Inflammatory macrophage (primary cell): ENCODE data around the gene MYPOP.
A peak's percentile ranks its signal among the peaks of the same experiment; 100 is the strongest.

ENCODE experiments used
- DNase-seq, 2 donors: peaks; one replicate each; pipeline ENCODE4 v3.0.0-alpha.2; 2020 to 2022
- total RNA-seq, 18 experiments: gene quantifications; one replicate each; lab custom pipeline; 2026; ENCODE audit warnings: mixed read lengths in 6 of 18, inconsistent platforms in 2 of 18; lab: John Stamatoyannopoulos, UW

Gene MYPOP, protein sequence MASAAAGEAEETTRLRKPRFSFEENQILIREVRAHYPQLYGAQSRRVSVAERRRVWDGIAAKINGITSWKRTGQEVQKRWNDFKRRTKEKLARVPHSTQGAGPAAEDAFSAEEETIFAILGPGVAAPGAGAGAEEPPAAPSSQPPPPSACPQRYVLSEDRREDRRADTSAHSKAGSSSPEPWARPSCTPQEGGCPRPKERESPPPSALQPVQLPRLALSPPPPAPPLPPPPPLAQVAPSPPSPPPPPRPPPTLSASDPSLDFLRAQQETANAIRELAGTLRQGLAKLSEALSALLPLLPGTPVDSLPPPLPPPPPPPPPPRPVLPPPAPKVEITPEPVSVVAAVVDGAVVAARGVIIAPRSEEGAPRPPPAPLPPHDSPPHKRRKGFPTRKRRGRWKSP
- 0.92 to 3.3 (median 1.5) reads per million in 18 experiments for total RNA-seq

DNA sequence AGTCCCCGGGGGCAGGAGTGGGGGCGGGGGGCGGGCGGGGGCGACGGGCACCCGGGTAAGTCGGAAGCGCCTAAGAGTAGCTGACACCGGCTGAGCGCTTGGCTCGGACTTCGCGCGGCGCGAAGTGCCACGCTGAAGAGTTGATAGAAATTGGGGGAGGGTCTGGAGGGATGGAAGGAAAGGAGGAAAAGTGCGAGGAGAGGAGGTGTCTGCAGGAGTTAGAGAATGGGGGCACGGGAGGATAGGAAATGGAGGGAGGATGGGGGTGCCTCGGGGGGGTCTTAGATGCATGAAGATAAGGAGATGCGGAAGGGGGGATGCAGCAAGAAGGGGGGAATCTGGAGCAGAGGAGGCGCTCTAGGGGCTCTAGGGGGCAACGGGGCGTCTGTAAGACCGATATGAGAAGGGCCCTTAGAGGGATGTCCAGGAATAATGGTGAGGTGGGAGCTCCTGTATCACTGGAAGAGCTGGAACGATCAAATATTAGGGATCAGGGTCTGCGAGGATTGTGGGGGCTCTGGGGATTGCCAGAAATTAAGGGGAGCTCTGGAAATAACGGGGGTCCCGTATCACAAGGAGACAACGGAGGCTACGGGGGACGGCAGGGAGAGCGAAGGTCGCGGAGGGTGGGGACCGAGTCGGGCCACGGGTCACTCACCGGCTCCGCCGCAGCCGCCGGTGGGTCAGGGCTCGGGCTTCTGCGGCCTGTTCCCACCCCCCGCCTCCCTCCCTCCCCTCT is at the start of gene MYPOP:
Gene MYPOP (minus strand): TSS at position 702 of the 739 bp plus-strand sequence. CDS start 840 bp downstream, outside the sequence.
- no peak for DNase-seq

DNA sequence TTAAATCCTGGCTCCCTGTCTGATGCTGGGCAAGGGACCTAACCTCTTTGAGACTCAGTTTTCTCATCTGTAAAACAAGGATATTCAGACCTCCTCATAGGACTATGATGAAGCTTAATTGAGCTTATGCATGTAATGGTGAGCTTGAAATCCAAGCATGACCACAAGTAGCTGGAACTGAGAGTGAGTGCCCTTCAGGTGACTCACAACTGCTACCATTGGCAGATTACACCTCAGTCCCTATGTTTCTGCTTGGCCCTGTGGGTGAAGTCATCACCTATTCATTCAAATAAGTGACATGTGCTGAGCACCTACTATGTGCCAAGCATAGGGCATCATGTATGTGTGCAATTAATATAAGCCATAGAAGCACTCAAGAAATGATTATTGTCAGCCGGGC is 45.5 kb upstream of the MYPOP start:
- DNase-seq, result no peak

DNA sequence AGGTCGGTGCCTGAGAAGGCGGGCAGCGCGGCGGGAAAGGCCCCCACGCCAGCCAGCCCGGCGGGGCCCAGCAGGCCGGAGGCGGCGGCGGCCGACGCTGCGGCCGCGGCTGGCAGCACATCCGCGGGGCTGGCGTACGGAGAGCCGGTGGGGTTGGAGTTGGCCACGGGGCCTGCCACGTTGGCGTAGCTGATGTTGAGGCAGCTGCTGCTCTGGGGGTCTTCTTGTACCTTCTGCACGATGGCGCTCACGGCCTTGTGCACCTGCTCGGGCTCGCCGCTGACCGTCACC is 38.0 kb upstream of the MYPOP start:
- DNase-seq, result no peak

DNA sequence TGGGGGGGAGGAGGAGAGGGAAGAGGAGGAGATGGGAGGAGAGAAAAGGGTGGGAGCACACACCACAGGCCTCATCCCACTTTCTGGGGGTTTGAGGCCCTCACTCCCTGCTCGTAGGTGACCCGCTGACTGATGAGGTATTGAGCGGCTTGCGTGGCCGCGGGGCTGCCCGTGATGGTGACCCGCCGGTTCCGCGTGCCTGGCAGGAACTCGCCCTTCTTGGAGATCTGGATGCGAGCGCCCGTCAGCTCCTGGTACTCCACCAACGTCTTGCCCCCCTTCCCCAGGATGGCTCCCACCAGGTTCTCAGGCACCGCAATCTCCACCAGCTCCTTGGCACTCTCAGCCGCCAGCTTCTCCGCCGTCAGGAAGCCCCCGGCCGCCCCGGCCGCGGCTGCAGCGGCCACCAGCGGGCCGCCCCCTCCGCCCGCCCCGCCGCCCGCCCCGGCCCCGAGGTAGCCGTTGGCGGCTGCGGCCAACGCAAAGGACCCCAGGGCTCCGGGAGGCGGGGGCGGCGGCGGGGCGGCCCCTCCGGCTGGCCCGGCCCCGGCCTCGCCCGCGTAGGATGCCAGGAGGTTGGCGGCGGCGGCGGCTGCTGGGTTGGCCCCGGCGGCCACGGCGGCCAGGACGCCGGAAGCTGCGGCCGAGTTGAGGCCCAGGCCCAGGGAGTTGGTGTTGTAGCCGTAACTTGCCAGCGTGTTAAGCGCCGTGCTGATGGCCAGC is 37.5 kb upstream of the MYPOP start:
- DNase-seq, result no peak

DNA sequence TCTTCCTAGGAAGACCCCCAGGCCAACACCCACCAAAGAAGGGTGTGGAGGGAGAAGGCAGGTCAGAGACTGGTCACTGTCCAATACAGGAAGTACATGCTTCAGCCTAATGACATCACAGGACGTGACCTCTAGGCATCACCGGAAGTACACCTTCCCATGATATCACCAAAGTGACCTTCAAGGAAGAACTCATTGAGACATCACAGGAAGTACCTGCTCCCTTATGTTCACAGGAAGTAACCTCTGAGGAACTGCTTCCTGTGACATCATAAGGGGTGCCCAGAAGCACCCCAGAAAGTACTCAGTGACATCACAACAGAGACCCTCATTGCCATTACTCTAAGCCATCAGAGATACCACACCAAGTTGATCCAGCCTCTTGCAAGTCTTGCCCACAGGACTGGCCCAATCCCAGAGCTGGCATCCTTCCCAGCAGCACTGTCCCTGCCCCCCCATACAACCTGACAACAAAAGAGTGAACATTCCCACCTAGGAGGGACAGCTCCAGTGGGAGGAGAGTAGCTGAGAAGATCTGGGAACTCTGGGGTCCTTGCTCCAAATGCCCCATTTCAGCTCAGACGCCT is 36.4 kb upstream of the MYPOP start:
- DNase-seq, result no peak

DNA sequence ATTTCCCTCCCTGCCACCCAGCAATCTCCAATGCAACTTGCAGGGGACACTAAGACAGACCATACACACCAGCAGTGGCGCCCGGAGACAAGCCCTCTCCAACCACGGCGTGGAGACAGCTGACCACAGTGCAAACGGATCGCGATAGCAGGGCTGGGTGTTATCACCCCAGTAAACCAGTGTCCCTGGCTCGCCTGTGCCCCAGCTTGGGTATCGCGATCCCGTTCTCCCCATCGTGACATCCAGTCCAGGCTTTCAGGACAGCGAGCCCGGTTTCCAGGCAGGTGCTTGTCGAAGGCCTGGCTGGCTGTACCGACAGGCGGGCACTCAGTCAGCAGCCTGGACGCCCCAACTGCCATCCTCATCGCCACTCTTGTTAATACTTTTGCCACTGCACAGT is 32.9 kb upstream of the MYPOP start:
- no peak for DNase-seq

DNA sequence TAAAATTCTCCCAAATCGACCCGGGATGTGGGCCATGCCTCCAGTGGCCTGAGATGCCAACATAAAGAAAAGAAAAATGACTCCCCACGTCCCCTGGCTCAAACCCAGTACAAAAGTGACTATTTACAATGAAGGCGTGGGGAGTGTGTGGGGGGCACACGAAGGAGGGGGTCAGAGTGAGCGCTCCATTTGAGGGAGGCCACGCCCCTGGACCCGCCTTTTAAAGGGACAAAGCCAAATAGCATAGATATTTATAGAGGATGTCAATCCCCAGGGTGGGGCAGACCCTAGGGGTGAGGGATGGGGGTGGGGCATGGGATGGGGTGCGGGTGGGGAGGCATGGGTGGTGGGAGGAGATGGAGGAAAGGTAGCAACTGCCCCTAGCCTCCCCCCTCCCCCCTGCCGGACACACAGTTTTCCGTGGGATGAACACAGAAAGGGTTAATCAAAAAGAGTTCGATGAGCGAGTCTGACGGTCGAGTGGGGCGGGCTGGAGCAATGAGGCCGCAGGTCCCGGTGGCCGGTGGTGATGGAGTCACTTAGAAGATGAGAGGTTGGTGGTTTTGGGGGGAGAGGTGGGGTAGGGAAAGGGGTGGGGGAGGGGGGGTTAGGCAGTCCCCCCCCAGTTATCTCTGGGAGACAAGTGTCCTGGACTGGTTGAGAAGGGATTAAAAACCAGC is 32.3 kb upstream of the MYPOP start:
- DNase-seq, result no peak

DNA sequence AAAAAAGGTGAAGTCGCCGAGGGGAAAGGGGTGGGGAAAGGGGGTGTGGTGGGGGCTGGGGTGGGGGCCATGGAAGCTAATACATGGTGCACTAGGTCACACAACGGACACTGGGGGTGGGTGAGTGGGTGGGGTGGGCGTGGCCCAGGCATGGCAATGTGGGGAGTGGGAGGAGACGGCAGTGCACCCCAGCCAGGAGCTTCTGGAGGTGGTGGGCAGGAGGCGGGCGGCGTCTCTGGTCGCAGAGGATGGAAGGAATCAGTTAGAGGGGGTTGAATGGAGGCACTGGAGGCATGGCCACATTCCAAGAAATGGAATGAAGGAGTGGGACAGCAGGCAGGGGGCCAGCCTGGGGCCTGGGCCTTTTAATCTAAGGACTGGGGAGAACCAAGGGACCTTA is 31.3 kb upstream of the MYPOP start:
- no peak for DNase-seq

DNA sequence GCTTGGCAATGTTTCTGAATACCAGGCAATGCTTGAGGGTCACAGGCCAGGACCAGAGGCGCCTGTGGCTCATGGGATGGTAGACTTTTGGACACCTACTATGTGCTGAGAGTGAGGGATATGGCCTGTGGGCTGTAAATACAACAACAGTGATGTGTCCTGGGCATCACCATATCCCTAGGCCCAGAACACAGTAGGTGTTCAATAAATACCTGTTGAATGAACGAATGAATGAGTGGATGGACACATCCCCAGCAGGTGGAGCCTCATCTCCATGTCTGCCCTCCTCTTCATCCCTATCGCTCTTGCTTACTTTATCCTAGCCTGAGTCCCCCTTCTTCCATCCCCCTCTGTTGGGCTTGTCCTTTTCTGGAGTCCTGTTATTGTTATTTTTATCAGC is 28.6 kb upstream of the MYPOP start:
- no peak for DNase-seq

DNA sequence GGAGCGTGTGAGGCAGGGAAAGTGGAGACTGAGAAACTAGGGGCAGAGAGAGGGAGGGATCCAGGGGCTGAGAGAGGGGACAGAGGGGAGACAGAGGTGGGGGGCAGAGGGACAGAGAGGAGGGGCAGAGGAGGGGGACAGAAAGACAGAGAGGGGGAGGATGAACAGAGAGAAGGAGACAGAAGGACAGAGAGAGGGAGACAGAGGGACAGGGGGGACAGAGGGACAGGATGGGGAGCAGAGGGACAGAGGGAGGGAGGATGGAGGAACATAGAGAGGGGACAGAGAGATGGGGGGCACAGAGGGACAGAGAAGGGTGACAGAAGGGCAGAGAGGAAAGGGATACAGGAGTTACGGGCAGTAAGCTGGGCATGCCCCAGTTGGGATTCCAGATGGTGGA is 26.8 kb upstream of the MYPOP start:
- no peak for DNase-seq

DNA sequence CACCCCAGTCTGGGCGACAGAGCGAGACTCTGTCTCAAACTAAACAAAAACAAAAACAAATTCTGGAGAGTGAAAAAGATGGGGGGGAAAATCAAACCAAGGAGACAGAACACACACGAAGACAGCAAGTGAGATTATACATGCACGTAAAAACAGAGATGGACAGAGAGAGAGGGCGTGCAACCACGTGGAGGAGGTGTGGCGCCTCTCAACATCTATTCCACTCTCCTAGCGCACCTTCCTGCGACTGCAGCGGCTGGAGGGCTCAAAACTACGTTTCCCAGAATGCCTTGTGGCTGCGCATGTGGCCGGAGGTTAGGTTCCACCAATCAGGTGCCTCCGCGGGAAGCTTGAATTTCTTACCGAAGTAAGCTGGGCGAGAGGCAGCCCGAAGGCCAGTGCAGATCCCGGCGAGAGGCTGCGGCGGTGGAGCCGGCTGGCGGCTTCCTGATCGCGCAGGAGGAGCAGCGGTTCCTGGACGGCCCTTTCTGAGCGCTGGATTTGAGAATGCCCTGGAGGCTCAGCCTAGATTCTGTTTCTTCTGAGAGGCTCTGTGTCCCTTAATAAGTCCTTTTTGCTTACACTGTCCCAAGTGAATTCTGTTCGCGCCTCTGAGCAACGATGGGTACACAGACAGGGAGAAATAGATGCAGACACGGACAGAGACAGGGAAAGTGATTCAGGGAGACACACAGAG is 25.3 kb upstream of the MYPOP start:
- DNase-seq, result peak; percentile 88 to 94

DNA sequence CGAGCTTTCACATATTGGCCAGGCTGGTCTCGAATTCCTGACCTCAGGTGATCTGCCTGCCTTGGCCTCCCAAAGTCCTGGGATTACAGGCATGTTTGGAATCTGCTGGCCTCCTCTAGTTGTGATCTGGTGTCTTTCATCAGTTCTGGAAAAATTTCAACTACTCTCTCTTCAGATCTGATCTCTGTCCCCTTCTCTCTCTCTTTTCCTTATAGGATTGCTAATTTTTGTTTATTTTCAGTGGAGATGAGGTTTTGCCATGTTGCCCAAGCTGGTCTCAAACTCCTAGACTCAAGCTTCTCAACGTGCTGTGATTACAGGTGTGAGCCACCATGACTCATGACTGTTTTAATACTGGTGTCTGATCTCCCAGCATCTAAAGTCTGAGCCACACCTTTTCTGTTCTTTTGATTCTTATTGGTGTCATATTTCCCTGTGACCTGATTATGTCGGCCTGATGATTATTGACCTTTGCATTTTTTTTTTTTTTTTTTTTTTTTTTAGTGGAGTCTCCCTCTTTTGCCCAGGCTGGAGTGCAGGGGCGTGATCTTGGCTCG is 22.6 kb upstream of the MYPOP start:
- no peak for DNase-seq

DNA sequence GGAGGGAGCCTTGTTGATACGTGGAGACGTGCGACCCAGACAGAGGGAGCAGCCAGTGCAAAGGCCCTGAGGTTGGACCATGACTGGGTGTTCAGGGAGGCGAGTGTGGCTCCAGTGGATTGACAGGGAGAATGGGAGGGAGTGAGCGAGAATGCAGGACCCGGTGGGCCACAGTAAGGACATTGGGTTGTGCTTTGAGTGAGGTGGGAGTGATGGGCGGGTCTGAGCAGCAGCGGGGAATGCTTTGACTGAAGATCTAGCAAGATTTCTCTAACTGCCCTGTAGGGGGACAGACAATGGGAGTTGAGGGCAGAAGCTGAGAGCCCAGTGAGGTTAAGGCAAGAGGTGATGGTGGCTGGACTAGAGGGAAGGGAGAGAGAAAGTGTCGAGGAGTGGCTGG is 19.9 kb upstream of the MYPOP start:
- peak in 1 of 2 donors; percentile 6 for DNase-seq

DNA sequence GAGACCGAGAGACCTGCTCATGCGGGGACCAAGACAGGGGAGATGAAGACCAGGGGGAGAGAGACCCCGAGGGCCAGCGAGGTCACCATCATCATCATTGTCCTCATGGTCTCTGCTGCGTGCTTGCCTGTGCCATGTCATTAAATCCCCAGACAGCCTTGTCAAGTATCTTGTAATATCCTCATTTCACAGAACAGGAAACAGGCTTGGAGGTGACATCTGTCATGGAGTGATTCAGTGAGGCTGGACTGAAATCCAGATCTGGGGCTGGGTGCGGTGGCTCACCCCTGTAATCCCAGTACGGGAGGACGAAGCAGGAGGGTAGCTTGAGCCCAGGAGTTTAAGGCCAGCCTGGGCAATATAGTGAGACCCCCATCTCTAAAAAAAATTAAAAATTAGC is 18.0 kb upstream of the MYPOP start:
- peak in 1 of 2 donors; percentile 8 for DNase-seq

DNA sequence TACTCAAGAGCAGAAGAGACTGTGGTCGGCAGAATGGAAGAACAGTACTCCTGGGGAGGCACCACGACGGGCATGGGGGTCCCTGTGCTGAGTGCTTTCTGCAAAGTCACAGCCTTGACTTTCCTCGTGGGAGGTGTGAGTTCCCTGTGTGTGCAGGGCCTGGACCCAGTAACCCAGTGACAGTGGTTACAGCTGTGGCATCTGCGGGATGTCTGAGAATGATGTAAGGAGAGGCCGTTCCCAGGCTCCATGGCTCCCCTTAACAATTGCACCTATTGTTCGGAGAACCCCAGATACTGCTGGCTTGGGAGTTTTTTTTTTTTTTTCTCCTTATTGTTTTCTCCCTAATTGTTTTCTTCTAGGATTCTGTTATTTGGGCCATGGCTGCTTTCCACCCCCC is 17.3 kb upstream of the MYPOP start:
- DNase-seq, result no peak

DNA sequence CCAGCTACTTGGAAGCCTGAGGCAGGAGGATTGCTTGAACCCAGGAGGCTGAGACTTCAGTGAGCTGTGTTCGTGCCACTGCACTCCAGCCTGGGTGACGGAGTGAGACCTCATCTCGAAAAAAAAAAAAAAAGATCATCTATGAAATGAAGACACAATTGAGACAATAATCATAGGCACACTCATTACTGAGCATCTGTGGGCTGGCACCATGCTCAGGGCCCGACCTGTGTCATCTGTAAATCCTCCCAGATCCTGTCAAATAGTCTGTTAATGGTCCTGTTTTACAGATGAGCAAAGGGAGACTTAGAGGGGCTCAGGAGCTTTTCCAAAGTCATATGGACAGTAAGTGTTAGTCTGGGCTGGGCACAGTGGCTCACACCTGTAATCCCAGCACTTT is 16.3 kb upstream of the MYPOP start:
- DNase-seq, result no peak

DNA sequence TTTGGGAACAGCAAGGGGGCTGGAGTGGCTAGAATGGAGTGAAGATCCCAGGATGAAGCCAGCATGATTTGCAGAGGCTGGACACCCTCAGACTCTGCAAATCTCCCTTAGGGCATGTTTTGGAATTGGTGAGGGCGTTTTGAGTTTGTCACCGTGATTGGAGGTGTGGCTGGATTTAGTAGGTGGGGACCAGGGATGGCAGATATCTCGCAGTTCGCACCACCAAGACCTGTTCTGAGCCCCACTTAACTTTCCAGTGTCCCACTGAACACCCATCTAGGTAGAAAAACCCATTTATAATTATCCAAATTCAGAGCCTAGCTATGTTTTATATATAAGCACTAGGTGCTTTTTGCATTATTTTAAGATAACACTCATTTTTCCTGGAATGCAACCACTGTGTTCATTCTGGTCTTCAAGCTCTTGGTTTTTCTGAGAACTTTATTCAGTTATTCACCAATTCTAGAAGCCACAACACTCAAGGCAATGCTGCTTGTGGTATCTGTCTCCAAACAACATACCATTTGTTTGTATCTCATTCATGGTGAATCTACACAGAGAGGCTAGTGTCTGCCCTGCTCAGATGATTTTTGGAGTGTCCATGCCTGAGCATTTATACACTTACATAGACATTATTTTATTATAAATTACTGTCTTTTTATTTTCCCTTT is 15.1 kb upstream of the MYPOP start:
- no peak for DNase-seq

DNA sequence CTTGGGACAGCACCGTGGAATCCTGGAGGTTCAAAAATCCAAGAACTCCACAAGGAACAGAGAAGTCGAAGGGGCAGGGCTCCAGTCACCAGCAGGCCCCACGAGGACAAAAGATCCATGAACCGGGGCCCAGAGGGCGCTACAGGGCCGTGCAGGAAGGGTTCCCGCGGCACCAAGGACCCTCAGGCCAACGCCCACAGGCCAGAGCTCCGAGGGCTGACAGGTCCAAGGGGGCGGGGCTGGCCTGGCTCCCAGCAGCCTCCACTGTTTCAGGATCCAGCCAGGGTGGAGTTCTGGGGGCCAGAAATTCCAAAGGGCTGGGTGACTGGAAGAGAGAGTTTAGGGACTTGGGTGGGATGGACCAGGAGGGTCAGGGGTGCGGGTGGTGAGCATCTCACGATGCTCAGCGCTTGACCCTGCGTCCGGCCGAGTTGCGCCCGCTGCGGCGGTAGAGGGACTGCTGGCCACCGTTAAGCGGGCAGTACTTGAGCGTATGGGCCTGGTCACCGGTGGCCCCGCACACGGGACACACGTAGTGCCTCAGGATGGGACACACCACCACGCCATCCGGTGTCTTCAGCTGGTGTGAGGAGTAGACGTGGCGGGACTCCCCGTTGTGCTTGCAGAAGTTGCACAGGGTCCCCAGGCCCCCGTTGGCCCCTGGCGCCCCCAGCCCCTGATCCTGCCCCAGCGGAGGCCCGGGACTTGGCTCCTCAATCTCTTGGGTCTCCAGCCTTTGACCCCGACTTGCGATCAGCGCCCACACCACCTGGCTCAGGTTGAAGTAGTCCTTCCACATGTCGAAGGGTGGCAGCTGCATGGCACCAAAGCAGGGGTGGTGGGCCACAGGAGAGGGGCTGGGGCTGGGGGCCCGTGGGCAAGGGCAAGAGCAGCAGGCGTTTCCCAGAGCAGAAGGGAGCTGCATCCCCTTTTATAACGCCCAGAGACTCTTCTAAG is 11.7 kb upstream of the MYPOP start, which contains the start of gene NANOS2:
Gene NANOS2 (minus strand): TSS at position 905 of the 957 bp plus-strand sequence. CDS start 85 bp downstream, at position 820.
- DNase-seq, result no peak

DNA sequence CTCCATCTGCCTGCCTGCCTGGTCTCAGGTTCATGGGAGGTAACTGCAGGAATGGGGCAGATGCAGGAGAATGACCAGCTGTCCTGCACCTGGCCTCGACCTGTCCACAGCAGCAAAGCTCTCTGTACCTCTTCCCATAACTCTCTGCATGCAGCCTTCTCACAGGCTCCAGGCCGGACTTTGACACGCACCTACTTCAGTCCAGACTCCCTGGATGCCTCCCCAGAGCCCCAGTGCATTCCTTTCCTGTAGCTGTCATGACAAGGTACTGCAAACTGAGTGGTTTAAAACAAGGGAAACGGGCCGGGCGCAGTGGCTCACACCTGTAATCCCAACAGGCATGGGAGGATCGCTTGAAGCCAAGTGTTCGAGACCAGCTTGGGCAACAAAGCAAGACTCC is 8.9 kb upstream of the MYPOP start:
- no peak for DNase-seq

DNA sequence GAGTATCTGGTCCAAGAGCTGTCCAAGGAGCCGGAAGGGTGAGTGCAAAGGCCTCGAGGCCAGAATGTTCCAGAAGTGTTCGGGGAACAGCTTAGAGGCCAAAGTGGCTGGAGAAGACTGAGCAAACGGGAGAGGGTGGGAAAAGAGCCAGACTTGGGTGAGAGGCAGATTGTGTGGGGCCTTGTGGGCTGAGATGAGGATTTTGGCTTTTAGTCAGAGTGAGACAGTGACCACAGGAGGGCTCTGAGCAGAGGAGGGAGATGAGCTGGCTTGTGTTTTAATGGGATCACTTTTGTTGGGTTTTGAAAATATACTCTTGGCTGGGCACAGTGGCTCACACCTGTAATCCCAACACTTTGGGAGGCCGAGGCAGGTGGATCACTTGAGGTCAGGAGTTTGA is 6.5 kb upstream of the MYPOP start:
- DNase-seq, result no peak
